Measurements from ENCODE around the gene THAP8.

GRCh38 chr19:36013280-36014011, 40.6 kb downstream of the THAP8 start:
- no peak for TF ChIP-seq CTCF (IDR thresholded peaks at IDR 0.05)
- no peak for TF ChIP-seq HOXA7 (CRISPR knock-in tag; IDR thresholded peaks at IDR 0.05)
- TF ChIP-seq KDM1A (IDR thresholded peaks at IDR 0.05; ENCODE audit: low read depth): no peak
- TF ChIP-seq CEBPB (IDR thresholded peaks at IDR 0.05): no peak
- TF ChIP-seq REST (IDR thresholded peaks at IDR 0.05): no peak

Data from A549 (cell line).